Activated naive CD4-positive, alpha-beta T cell treated with anti-CD3 and anti-CD28 coated beads, Interleukin-2, amount 50 U/mL, for 72 hours (primary cell): Measurements from ENCODE around the gene WDR87. TPM values are rescaled to one million over a fixed set of nuclear protein-coding genes. Genes with fewer than 3 reads are reported as not detected.

ENCODE experiments used
- ATAC-seq, 2 donors: fragments of 150-1000 bp; cut with Tn5 transposase; 2 replicates each; pipeline ENCODE4 v1.10.0; 2021; ENCODE audit warnings: mild to moderate bottlenecking in 2 of 2, moderate library complexity in 2 of 2
- DNase-seq, 2 donors: peaks; one replicate each; pipeline ENCODE4 v3.0.0; 2021 to 2022; ENCODE audit warnings: low spot score in 2 of 2
- H3K27ac Mint-ChIP-seq, 2 donors: one replicate each; pipeline ENCODE4 v1.8.0; 2022; ENCODE audit warnings: mild to moderate bottlenecking in 2 of 2, mixed read lengths in 2 of 2
- H3K36me3 Mint-ChIP-seq, 2 donors: one replicate each; pipeline ENCODE4 v1.8.0; 2022; ENCODE audit warnings: mixed read lengths in 2 of 2
- H3K9me3 Mint-ChIP-seq, 2 donors: one replicate each; pipeline ENCODE4 v1.8.0; 2022; ENCODE audit warnings: mixed read lengths in 2 of 2
- total RNA-seq, 2 donors: library from RNA; stranded (reverse); gene quantifications; one replicate each; pipeline ENCODE4 v1.2.3, GENCODE V29; 2022

Gene WDR87
- not detected for total RNA-seq

GRCh38 chr19:37905946-37906868, at the start of gene WDR87:
Gene WDR87, minus strand, starts transcription at chr19:37906594. Its CDS starts 8,355 bp downstream, at chr19:37898239.
- ATAC-seq = peak; percentile 15 to 41

DNA sequence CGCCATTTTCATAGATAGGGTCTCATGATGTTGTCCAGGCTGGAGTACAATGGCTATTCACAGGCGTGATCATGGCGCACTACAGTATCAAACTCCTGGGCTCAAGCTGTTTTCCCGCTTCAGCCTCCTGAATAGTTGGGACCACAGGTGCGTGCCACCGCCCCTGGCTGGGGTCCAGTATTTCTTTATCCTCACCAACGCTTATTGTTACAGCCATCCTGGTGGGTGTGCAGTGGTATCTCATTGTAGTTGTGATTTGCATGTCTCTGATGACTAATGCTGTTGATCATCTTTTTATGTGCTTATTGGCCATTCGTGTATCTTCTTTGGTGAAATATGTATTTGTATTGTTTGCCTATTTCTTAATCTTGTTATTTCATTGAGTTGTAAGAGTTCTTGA, 49.6 kb upstream of the WDR87 start:
- DNase-seq (no peak), ATAC-seq (no peak)
- H3K36me3 Mint-ChIP-seq = peaks cover 5 to 9% of the 10 kb centered on the region in 2 donors
- peaks cover 2 to 5% of the 10 kb centered on the region in 2 donors for H3K9me3 Mint-ChIP-seq
- H3K27ac Mint-ChIP-seq = peak overlapping the region; percentile 44 to 62

More at GRCh38 chr19:37905946-37906868, at the start of gene WDR87:
- DNase-seq = peak; percentile 42 to 66
- Mint-ChIP-seq H3K27ac (peak within 1 kb of the TSS; percentile 82 to 89), H3K9me3 (no peaks in the 10 kb centered on the region), H3K36me3 (peaks cover 5 to 6% of the 10 kb centered on the region in 2 donors)

DNA sequence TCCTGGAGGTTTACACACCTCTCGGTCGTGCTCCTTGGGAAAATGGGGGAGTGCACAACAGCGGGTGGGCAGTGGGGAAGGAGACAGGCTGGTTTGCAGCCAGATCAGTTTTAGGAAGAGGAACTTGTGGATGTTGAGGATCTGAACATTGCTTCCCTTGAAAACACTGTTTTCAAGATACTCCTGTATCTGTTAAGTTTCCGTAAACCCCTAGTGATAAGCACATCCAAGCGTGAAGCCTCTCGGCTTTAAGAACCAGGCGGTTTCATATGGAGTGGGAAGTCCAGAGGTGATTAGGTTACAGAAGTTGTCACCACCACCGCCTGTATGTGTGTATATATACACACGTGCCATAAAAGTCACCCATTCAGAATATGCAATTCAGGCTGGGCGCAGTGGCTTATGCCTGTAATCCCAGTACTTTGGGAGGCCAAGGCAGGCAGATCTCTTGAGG, 48.1 kb upstream of the WDR87 start:
- Mint-ChIP-seq H3K9me3 (peaks cover 4 to 5% of the 10 kb centered on the region in 2 donors), H3K27ac (no peak overlapping the region), H3K36me3 (peaks cover 6 to 11% of the 10 kb centered on the region in 2 donors)
- no peak for DNase-seq
- ATAC-seq = no peak

- no peak overlapping the region for H3K27ac Mint-ChIP-seq
- peaks cover 6 to 11% of the 10 kb centered on the region in 2 donors for H3K36me3 Mint-ChIP-seq
- ATAC-seq = no peak
- peaks cover 4 to 5% of the 10 kb centered on the region in 2 donors for H3K9me3 Mint-ChIP-seq
- DNase-seq = no peak
Observed at GRCh38 chr19:37953918-37954303, 47.5 kb upstream of the WDR87 start.

- ATAC-seq (no peak), DNase-seq (no peak)
- Mint-ChIP-seq H3K27ac (no peak overlapping the region), H3K9me3 (peaks cover 4 to 5% of the 10 kb centered on the region in 2 donors), H3K36me3 (peaks cover 6 to 11% of the 10 kb centered on the region in 2 donors)
Observed at GRCh38 chr19:37953171-37953917, 47.0 kb upstream of the WDR87 start.

DNA sequence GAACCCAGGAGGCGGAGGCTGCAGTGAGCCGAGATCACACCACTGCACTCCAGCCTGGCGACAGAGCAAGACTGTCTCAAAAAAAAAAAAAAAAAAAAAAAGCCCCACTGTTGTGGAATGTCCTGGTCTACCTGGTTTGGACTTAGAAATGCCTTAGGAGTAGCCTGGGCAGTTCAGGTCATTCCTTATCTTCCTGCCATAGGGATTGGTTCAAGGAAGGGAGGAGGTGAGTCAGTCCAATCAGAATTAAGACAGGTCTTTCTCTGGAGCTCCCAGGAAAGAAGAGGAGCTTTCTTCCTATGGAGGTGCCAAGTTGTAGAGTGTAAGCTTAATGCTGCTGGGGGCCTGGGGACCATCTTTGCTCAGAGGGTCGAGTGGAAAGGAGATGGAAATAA, 45.4 kb upstream of the WDR87 start:
- Mint-ChIP-seq H3K36me3 (peaks cover 6 to 17% of the 10 kb centered on the region in 2 donors), H3K9me3 (peaks cover 4 to 5% of the 10 kb centered on the region in 2 donors), H3K27ac (no peak overlapping the region)
- no peak for DNase-seq
- no peak for ATAC-seq

GRCh38 chr19:37950471-37951175, 44.2 kb upstream of the WDR87 start:
- no peak for ATAC-seq
- Mint-ChIP-seq H3K9me3 (peaks cover 4% of the 10 kb centered on the region in 2 donors), H3K36me3 (peaks cover 6 to 11% of the 10 kb centered on the region in 2 donors), H3K27ac (no peak overlapping the region)
- no peak for DNase-seq

GRCh38 chr19:37948362-37948761, 42.0 kb upstream of the WDR87 start:
- ATAC-seq (no peak), DNase-seq (no peak)
- peaks cover 6 to 10% of the 10 kb centered on the region in 2 donors for H3K36me3 Mint-ChIP-seq
- peaks cover 0 to 4% of the 10 kb centered on the region in 2 donors for H3K9me3 Mint-ChIP-seq
- no peak overlapping the region for H3K27ac Mint-ChIP-seq

DNA sequence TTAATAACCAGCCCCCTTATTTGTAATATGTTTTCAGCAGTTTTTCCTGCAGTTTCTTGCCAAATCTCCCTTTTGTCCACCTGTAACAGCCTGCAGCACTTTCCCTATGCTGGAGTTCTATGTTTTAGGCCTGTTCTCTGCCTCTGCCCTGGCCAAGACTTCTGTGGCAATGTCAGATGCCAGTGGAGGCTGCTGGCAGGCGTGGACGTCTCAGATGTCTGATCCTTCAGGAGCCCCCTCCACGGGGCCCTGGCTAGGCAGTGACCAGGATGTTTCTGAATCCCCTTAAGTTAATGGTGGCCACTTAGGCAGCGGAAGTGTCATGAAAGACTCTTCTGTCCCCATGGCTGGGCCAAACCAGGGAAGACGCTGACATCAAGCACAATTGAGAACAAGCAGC, 41.4 kb upstream of the WDR87 start:
- ATAC-seq (no peak), DNase-seq (no peak)
- peaks cover 6 to 10% of the 10 kb centered on the region in 2 donors for H3K36me3 Mint-ChIP-seq
- H3K27ac Mint-ChIP-seq = no peak overlapping the region
- H3K9me3 Mint-ChIP-seq = peaks cover 0 to 4% of the 10 kb centered on the region in 2 donors

- Mint-ChIP-seq H3K27ac (no peak overlapping the region), H3K36me3 (peaks cover 4 to 9% of the 10 kb centered on the region in 2 donors), H3K9me3 (peaks cover 0 to 4% of the 10 kb centered on the region in 2 donors)
- ATAC-seq (no peak), DNase-seq (no peak)
Observed at GRCh38 chr19:37946132-37946531, 39.7 kb upstream of the WDR87 start.

GRCh38 chr19:37943480-37943879, 37.1 kb upstream of the WDR87 start:
- DNase-seq (no peak), ATAC-seq (no peak)
- Mint-ChIP-seq H3K9me3 (peaks cover 0 to 4% of the 10 kb centered on the region in 2 donors), H3K27ac (peak overlapping the region in 1 of 2 donors; percentile 53), H3K36me3 (peaks cover 0 to 6% of the 10 kb centered on the region in 2 donors)

GRCh38 chr19:37942516-37942902, 36.1 kb upstream of the WDR87 start:
- H3K36me3 Mint-ChIP-seq = peaks cover 0 to 1% of the 10 kb centered on the region in 2 donors

GRCh38 chr19:37941782-37942515, 35.6 kb upstream of the WDR87 start:
- ATAC-seq = no peak

More at GRCh38 chr19:37942516-37942902, 36.1 kb upstream of the WDR87 start:
- H3K9me3 Mint-ChIP-seq = peaks cover 0 to 4% of the 10 kb centered on the region in 2 donors
- ATAC-seq (no peak), DNase-seq (no peak)
- H3K27ac Mint-ChIP-seq = peak overlapping the region in 1 of 2 donors; percentile 4

DNA sequence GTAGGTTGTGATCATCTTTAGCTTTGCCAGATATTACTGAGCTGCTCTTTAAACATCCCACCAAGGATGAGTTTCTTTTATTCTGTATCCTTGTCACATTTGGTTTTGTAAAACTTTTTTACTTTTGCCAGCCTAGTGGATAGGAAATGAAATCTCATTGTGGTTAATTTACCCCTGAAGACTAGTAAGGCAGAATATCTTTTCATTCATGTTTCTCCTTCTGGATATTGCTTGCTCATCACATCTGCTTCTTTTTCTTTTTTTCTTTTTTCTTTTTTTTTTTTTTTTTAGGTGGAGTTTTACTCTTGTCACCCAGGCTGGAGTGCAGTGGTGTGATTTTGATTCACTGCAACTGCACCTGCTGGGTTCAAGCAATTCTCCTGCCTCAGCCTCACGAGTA, 32.0 kb upstream of the WDR87 start:
- Mint-ChIP-seq H3K9me3 (peaks cover 3 to 17% of the 10 kb centered on the region in 2 donors), H3K27ac (no peak overlapping the region), H3K36me3 (peaks cover 18 to 21% of the 10 kb centered on the region in 2 donors)
- ATAC-seq (no peak), DNase-seq (no peak)

More at GRCh38 chr19:37941782-37942515, 35.6 kb upstream of the WDR87 start:
- H3K9me3 Mint-ChIP-seq = peaks cover 0 to 4% of the 10 kb centered on the region in 2 donors
- H3K27ac Mint-ChIP-seq = peak overlapping the region in 1 of 2 donors; percentile 4
- H3K36me3 Mint-ChIP-seq = no peaks in the 10 kb centered on the region
- no peak for DNase-seq

GRCh38 chr19:37936886-37937285, 30.5 kb upstream of the WDR87 start:
- ATAC-seq (no peak), DNase-seq (no peak)
- peaks cover 21 to 27% of the 10 kb centered on the region in 2 donors for H3K36me3 Mint-ChIP-seq
- no peak overlapping the region for H3K27ac Mint-ChIP-seq
- peaks cover 3 to 17% of the 10 kb centered on the region in 2 donors for H3K9me3 Mint-ChIP-seq

GRCh38 chr19:37936166-37936565, 29.8 kb upstream of the WDR87 start:
- ATAC-seq = no peak
- H3K9me3 Mint-ChIP-seq = peaks cover 3 to 17% of the 10 kb centered on the region in 2 donors

More at GRCh38 chr19:37936166-37936565, 29.8 kb upstream of the WDR87 start:
- Mint-ChIP-seq H3K36me3 (peaks cover 21 to 27% of the 10 kb centered on the region in 2 donors), H3K27ac (no peak overlapping the region)
- no peak for DNase-seq
